HG02763 (cell line): Measurements from ENCODE around the gene TAF11L4.
"Not testable (repeated sequence)": the region's sequence is repeated elsewhere in the genome, so short reads cannot be mapped to it uniquely, and the experiment has no call there.

Experiments
- ATAC-seq: cut with Tn5 transposase; IDR thresholded peaks from one replicate; pipeline ENCODE4 v1.9.1; 2021; ENCODE audit warnings: mild to moderate bottlenecking, moderate library complexity; ENCODE audit not compliant: unreplicated experiment

The TAF11L4 gene

DNA sequence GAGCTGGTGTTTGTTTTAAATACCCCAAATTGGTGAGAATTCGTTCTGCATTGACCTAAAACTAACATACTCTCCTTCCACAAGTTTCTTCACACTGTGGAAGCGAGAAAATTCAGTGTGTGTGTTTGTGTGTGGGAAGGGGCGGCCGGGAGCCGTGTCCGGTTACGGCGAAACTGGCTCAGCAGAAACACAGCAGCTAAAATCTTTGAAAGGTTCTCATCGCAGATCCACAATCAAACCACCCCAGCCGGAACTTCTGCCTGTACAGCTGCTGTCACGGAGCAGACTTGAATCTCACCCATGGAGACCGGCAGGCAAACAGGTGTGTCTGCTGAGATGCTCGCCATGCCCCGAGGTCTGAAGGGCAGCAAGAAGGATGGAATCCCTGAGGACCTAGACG is at the start of gene TAF11L4:
Gene TAF11L4, plus strand, starts transcription at position 301 of the 400 bp plus-strand sequence.
- ATAC-seq = not testable (repeated sequence)

DNA sequence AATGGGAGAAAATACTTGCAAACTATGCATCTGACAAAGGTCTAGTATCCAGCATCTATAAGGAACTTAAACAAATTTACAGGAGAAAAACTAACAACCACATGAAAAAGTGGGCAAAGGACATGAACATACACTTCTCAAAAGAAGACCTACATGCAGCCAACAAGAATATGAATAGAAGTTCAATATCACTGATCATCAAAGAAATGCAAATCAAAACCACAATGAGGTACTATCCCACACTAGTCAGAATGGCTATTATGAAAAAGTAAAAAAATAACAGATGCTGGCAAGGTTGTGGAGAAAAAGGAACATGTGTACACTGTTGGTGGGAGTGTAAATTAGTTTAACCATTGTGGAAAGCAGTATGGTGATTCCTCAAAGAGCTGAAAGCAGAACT is 46.5 kb upstream of the TAF11L4 start:
- ATAC-seq = not testable (repeated sequence)

DNA sequence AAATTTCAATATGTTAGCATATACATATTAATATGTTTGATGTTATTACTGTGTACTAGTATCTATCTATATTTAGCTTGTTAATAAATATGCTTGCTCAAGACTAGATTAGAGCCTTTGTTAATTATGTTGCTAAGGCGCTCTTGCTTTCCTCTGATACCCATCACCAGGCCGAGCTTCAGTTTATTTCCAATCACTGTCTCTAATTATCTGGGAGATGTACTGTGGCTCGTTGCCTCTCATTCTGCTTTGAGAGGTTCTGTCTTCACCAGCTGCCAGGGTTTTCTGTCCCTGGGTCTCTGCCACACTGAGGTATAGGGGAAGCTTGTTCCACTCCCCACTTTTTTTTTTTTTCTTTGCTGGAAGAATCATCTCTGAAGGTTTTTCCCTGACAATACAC is 44.6 kb upstream of the TAF11L4 start:
- ATAC-seq = no peak

DNA sequence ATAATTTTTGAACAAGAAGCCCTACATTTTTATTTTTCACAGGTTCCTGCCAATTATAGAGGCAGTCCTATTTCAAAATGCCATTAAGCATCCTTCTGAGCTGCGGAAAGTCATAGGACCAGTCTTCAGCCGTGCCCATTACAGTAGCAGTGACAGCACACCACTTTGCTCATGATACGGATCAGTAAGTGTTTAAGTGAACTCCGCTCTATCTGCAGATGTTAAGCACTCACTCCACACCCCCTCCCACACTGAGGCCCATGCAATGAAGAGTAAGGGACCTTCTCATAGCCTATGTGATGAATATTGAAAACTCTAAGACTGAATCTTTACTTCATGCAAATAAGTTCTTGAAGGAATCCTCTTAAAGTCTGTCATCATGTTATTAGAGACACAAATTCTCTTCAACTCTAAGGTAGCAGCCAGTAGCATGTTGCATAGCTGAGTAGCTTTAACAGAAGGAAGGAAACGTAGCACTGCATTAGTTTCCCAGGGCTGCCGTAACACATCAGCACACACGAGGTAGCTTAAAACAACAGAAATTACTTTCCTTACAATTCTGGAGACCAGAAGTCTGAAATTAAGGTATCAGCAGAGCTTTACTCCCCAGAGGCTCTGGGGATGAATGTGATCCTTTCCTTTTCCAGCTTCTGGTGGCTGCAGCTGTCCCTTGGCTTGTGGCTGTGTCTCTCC is 43.9 kb upstream of the TAF11L4 start:
- ATAC-seq = no peak

DNA sequence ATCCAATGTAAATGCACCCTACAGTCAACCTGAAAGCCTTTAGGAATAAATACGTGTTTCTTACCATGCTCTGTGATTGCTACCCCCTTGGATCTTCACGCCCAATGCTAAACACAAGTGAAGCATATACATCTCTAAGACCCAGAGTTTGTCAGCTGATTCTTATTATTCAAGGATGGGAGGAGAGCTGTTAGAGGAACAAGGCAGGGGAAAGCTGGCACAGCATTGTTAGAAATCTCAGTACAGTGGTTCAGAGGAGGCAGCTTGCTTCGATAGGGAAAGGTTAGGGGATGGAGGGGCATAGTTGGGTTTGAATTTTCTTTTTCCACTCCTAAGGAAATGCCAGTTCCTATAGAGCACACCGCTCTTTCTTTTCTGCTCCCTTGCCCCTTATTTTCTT is 40.2 kb upstream of the TAF11L4 start:
- ATAC-seq = no peak

DNA sequence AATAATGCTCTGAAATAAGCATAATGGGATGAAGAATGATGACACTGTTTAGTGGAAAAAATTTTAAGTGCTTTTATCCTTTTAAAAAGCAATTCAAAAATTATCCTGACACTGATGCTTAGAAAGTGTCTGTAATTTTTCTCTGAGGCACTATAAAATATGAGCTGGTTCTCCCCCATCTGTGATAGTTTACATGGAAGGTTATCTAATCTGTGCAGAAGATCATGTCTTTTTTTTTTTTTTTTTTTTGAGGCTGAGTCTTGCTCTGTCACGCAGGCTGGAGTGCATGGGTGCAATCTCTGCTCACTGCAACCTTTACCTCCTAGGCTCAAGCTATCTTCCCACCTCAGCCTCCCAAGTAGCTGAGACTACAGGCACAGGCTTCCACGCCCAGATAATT is 38.8 kb upstream of the TAF11L4 start:
- no peak for ATAC-seq

DNA sequence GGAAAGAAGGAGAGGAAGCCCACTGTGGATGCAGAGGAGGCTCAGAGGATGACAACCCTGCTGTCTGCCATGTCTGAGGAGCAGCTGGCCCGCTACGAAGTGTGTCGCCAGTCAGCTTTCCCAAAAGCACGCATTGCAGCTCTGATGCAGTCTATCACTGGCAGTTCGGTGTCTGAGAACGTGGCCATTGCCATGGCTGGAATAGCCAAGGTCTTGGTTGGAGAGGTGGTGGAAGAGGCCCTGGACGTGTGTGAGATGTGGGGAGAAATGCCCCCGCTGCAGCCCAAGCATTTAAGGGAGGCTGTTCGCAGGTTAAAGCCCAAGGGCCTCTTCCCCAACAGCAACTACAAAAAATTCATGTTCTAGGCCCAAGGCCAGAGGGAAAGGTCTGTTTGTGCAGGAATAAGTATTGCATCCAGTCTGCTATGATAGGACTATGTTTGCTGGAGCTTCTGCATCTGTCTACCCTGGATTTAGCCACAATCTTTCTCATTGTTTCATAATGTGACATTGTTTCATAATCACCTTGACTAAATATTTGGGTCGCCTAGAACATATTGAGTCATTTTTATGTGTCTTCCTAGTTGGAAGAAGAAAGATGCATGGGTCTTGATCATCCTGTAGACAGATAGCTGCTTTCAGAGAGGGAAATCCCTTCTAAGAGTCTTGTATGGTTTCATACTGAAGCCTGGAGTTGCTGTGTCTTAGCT is 35.0 kb upstream of the TAF11L4 start:
- ATAC-seq = not testable (repeated sequence)

DNA sequence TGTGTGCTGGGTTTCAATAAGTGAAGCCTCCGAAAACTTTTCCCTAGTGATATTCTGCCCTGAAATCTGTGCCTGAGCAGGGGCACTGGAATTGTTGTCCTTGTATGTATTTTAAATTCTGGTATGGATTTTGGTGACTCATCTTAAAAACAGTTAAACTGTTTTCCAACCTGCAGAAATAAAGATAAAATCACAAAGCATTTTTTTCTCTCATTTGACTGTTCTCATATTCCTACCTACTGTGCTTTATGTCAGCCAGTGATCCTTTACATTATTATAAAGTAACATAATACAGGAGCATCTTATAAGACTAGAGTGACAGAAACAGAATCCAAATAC is 34.5 kb upstream of the TAF11L4 start:
- ATAC-seq = no peak

DNA sequence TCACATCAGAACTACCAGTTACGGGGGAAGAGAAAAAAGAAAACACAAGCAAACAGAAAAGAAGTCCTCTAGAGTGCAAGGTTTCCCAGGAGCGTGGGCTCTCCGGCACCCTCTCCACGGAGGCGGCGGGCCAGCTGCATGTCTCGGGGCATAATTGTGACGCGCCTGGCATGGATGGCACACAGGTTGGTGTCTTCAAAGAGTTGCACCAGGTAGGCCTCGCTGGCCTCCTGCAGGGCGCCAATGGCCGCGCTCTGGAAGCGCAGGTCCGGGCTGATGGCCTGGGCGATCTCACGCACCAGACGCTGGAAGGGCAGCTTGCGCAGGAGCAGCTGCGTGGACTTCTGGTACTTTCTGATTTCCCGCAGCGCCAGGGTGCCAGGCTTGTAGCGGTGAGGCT is 30.3 kb upstream of the TAF11L4 start:
- not testable (repeated sequence) for ATAC-seq

DNA sequence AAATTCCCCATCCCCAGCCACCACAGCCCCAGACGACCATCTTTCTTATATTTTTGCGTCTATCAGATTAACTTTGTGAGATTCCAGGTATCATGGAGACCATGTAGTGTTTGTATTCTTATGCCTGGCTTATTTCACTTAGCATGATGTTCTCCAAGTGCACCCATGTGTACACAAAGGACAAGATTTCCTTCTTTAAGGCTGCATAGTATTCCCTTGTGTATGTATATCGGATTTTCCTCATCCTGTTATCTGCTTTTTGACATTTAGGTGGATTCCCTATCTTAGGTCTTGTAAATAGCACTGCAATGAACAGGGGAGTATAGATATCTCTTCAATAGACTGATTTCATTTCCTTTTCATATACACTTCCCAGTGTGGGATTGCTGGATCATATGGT is 28.8 kb upstream of the TAF11L4 start:
- ATAC-seq = no peak

DNA sequence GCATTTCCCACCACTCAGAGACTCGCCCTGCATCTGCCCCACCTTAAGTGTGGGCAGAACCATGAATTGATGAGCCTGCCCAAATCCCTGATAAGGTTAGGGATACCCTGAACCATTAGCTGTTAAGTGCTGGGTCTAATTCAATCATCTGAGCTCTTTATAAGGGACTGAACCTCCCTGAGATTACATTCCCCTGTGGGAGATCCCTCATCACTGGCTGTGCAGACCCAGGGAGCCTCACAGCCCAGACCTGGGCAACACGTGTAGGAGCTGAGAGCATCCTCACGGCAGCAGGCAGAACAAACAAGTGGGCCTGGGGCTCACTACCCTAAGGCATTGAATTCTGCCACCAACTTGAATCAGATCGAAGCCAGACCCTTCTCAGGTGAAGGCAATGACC is 24.2 kb upstream of the TAF11L4 start:
- no peak for ATAC-seq

DNA sequence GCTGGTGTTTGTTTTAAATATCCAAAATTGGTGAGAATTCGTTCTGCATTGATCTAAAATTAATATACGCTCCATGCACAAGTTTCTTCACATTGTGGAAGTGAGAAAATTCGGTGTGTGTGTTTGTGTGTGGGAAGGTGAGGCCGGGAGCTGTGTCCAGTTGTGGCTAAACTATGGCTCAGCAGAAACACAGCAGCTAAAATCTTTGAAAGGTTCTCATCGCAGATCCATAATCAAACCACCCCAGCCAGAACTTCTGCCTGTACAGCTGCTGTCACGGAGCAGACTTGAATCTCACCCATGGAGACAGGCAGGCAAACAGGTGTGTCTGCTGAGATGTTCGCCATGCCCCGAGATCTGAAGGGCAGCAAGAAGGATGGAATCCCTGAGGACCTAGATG is 23.7 kb upstream of the TAF11L4 start, which contains the start of gene TAF11L2:
Gene TAF11L2, plus strand, starts transcription at position 301 of the 400 bp plus-strand sequence.
- not testable (repeated sequence) for ATAC-seq

DNA sequence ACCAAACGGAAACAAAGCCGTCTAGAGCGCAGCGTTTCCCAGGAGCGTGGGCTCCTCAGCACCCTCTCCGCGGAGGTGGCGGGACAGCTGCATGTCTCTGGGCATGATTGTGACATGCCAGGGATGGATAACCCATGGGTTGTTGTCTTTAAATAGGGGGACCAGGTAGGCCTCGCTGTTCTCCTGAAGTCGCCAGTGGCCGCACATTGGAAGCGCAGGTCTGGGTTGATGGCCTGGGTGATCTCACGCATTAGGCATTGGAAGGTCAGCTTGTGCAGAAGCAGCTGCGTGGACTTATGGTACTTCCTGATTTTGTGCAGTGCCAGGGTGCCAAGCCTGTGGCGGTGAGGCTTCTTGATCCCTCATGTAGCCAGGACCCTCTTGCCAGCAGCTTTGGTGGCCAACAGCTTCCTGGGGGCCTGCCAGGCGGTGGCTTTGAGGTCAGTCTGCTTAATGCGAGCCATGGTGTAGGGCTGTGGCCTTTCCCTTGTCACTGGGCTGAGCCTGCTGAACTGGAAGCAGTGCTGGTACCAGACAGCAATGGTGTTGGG is 9.8 kb upstream of the TAF11L4 start:
- no peak for ATAC-seq

DNA sequence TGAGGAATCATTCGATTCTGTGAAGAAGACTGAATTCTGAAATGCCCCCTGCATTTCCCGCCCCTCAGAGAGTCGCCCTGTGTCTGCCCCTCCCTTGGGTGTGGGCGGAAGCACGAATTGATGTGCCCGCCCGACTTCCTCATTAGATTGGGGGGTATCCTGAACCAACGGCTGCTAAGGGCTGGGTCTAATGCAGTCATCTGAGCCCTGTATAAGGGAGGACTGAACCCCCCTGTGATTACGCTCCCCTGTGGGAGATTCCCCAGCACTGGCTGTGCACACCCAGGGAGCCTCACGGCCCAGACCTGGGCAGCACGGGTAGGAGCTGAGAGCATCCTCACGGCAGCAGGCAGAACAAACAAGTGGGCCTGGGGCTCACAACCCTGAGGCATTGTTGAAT is 4.1 kb upstream of the TAF11L4 start:
- not testable (repeated sequence) for ATAC-seq

DNA sequence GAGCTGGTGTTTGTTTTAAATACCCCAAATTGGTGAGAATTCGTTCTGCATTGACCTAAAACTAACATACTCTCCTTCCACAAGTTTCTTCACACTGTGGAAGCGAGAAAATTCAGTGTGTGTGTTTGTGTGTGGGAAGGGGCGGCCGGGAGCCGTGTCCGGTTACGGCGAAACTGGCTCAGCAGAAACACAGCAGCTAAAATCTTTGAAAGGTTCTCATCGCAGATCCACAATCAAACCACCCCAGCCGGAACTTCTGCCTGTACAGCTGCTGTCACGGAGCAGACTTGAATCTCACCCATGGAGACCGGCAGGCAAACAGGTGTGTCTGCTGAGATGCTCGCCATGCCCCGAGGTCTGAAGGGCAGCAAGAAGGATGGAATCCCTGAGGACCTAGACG is 3.5 kb upstream of the TAF11L4 start, which contains the start of gene TAF11L3:
Gene TAF11L3, plus strand, starts transcription at position 301 of the 400 bp plus-strand sequence.
- ATAC-seq = not testable (repeated sequence)

DNA sequence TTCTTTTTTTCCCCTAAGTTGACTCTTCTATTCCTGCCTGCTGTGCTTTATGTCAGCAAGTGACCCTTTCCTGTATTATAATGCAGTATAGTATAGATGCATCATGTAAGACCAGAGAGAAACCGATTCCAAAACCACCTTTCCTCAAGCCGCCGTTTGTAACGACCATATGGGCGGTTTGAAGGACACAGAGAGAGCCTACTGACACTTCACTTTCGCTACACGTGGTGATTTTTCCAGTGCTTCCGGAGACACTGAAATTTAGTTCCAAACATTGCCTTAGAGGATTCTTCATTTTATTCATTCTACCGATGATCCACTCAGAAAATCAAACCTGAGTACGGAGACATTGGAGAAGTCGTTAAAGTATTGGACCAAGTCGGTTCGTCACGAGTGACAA is 2.1 kb upstream of the TAF11L4 start:
- not testable (repeated sequence) for ATAC-seq

DNA sequence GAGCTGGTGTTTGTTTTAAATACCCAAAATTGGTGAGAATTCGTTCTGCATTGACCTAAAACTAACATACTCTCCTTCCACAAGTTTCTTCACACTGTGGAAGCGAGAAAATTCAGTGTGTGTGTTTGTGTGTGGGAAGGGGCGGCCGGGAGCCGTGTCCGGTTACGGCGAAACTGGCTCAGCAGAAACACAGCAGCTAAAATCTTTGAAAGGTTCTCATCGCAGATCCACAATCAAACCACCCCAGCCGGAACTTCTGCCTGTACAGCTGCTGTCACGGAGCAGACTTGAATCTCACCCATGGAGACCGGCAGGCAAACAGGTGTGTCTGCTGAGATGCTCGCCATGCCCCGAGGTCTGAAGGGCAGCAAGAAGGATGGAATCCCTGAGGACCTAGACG is 3.3 kb downstream of the TAF11L4 start, which contains the start of gene TAF11L5:
Gene TAF11L5, plus strand, starts transcription at position 301 of the 400 bp plus-strand sequence.
- ATAC-seq = not testable (repeated sequence)

DNA sequence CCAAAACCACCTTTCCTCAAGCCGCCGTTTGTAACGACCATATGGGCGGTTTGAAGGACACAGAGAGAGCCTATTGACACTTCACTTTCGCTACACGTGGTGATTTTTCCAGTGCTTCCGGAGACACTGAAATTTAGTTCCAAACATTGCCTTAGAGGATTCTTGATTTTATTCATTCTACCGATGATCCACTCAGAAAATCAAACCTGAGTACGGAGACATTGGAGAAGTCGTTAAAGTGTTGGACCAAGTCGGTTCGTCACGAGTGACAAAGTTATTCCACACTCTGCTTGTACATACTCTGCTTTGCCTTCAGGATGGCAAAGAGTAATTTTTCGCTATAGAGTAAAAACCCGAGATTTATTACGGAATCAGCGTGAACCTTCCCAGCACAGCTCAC is 4.9 kb downstream of the TAF11L4 start:
- ATAC-seq = not testable (repeated sequence)

DNA sequence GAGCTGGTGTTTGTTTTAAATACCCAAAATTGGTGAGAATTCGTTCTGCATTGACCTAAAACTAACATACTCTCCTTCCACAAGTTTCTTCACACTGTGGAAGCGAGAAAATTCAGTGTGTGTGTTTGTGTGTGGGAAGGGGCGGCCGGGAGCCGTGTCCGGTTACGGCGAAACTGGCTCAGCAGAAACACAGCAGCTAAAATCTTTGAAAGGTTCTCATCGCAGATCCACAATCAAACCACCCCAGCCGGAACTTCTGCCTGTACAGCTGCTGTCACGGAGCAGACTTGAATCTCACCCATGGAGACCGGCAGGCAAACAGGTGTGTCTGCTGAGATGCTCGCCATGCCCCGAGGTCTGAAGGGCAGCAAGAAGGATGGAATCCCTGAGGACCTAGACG is 6.8 kb downstream of the TAF11L4 start, which contains the start of gene TAF11L6:
Gene TAF11L6, plus strand, starts transcription at position 301 of the 400 bp plus-strand sequence.
- not testable (repeated sequence) for ATAC-seq
